Urinary bladder (tissue), 4 donors: ENCODE data around the gene NPR1. TPM values are rescaled to one million over a fixed set of nuclear protein-coding genes. Genes with fewer than 3 reads are reported as not detected.
A peak's percentile ranks its signal among the peaks of the same experiment; 100 is the strongest.
"Not testable (repeated sequence)": the region's sequence is repeated elsewhere in the genome, so short reads cannot be mapped to it uniquely, and the experiment has no call there.

ENCODE experiments used
- DNase-seq: peaks from one replicate; pipeline ENCODE4 v3.0.0-alpha.2; 2015; ENCODE audit errors: extremely low spot score
- H3K27ac ChIP-seq: one replicate; pipeline ENCODE4 v1.5.1; 2013; ENCODE audit warnings: low read depth, mild to moderate bottlenecking, moderate library complexity
- H3K36me3 ChIP-seq: one replicate; pipeline ENCODE4 v1.6.1; 2013; ENCODE audit warnings: mild to moderate bottlenecking, moderate library complexity; ENCODE audit not compliant: insufficient read depth
- H3K4me1 ChIP-seq: one replicate; pipeline ENCODE4 v1.6.1; 2013; ENCODE audit warnings: mild to moderate bottlenecking, moderate library complexity; ENCODE audit not compliant: insufficient read depth
- H3K4me3 ChIP-seq: one replicate; pipeline ENCODE4 v1.5.1; 2013; ENCODE audit warnings: low read depth, low read length
- WGBS: extraction: QIAGEN DNeasy Blood & Tissue Kit; methylation state at CpG from one replicate; pipeline ENCODE4 v1.1.7; 2013; 5-methylcytosine and 5-hydroxymethylcytosine counted together
- polyA plus RNA-seq: library from polyadenylated mRNA; stranded (reverse); fragments of 200-250 nt; gene quantifications from one replicate; pipeline ENCODE4 v1.2.3, GENCODE V29; 2013
- total RNA-seq: library from RNA; depleted of rRNA; stranded (reverse); fragments of >200 nt; gene quantifications from one replicate; pipeline ENCODE4 v1.2.3, GENCODE V29; 2014
- donor health status: healthy with polysubstance abuse.
- donor health status: healthy.

Gene NPR1
- 9.5 TPM for total RNA-seq
- 31.6 TPM for polyA plus RNA-seq

- no peak for DNase-seq
- H3K4me1 ChIP-seq, result no peaks in the 10 kb centered on the region
- peak within 1 kb of the TSS; percentile 58 for H3K4me3 ChIP-seq
- no peaks in the 10 kb centered on the region for H3K36me3 ChIP-seq
- H3K27ac ChIP-seq, result peak within 1 kb of the TSS; percentile 41
- under 1% methylated on average over 78 of the region's 78 CpGs for WGBS
Observed at GRCh38 chr1:153678519-153679336, at the start of gene NPR1. Gene NPR1, plus strand, starts transcription at chr1:153678688. Its CDS starts 421 bp downstream, at chr1:153679109.

GRCh38 chr1:153629343-153629665, 49.2 kb upstream of the NPR1 start:
- Histone ChIP-seq H3K36me3 (no peaks in the 10 kb centered on the region), H3K27ac (no peak overlapping the region), H3K4me1 (peaks cover 2% of the 10 kb centered on the region), H3K4me3 (no peak overlapping the region)
- 73% methylated on average over 5 of the region's 5 CpGs for WGBS
- no peak for DNase-seq

GRCh38 chr1:153629971-153630370, 48.5 kb upstream of the NPR1 start:
- Histone ChIP-seq H3K4me3 (no peak overlapping the region), H3K4me1 (peaks cover 2% of the 10 kb centered on the region), H3K27ac (no peak overlapping the region), H3K36me3 (no peaks in the 10 kb centered on the region)
- WGBS, result 75% methylated on average over 1 of the region's 1 CpG
- DNase-seq, result no peak

- Histone ChIP-seq H3K4me3 (no peak overlapping the region), H3K4me1 (peaks cover 2% of the 10 kb centered on the region), H3K36me3 (no peaks in the 10 kb centered on the region), H3K27ac (no peak overlapping the region)
- 79% methylated on average over 7 of the region's 7 CpGs for whole genome bisulfite sequencing
- DNase-seq, result no peak
Observed at GRCh38 chr1:153630384-153630783, 48.1 kb upstream of the NPR1 start.

- H3K27ac ChIP-seq, result no peak overlapping the region
Observed at GRCh38 chr1:153631047-153632022, 47.2 kb upstream of the NPR1 start.

GRCh38 chr1:153633161-153633753, 45.2 kb upstream of the NPR1 start:
- H3K4me3 ChIP-seq, result peak overlapping the region; percentile 7
- no peaks in the 10 kb centered on the region for H3K4me1 ChIP-seq
- DNase-seq, result no peak
- WGBS, result 38% methylated on average over 18 of the region's 18 CpGs
- peak overlapping the region; percentile 89 for H3K27ac ChIP-seq
- H3K36me3 ChIP-seq, result no peaks in the 10 kb centered on the region

More at GRCh38 chr1:153631047-153632022, 47.2 kb upstream of the NPR1 start:
- Histone ChIP-seq H3K4me1 (no peaks in the 10 kb centered on the region), H3K36me3 (no peaks in the 10 kb centered on the region), H3K4me3 (no peak overlapping the region)
- 76% methylated on average over 10 of the region's 10 CpGs for WGBS
- no peak for DNase-seq

GRCh38 chr1:153633754-153634665, 44.5 kb upstream of the NPR1 start, which contains the start of gene CHTOP:
Gene CHTOP, plus strand, starts transcription at chr1:153634066. Its CDS starts 2,523 bp downstream, at chr1:153636589.
- DNase-seq, result peak; percentile 96
- H3K36me3 ChIP-seq, result no peaks in the 10 kb centered on the region
- WGBS, result 2% methylated on average over 65 of the region's 65 CpGs
- no peaks in the 10 kb centered on the region for H3K4me1 ChIP-seq
- peak within 1 kb of the TSS; percentile 99 for H3K27ac ChIP-seq
- peak within 1 kb of the TSS; percentile 71 for H3K4me3 ChIP-seq

- no peak overlapping the region for H3K4me3 ChIP-seq
- H3K36me3 ChIP-seq, result peaks cover 6% of the 10 kb centered on the region
- 86% methylated on average over 7 of the region's 7 CpGs for WGBS
- DNase-seq, result no peak
- no peak overlapping the region for H3K27ac ChIP-seq
- no peaks in the 10 kb centered on the region for H3K4me1 ChIP-seq
Observed at GRCh38 chr1:153635872-153636271, 42.6 kb upstream of the NPR1 start.

- H3K27ac ChIP-seq, result no peak overlapping the region
- no peak for DNase-seq
- no peaks in the 10 kb centered on the region for H3K4me1 ChIP-seq
- H3K36me3 ChIP-seq, result peaks cover 6% of the 10 kb centered on the region
- WGBS, result 92% methylated on average over 9 of the region's 9 CpGs
- no peak overlapping the region for H3K4me3 ChIP-seq
Observed at GRCh38 chr1:153636312-153636711, 42.2 kb upstream of the NPR1 start.

- Histone ChIP-seq H3K4me3 (no peak overlapping the region), H3K4me1 (no peaks in the 10 kb centered on the region), H3K36me3 (peaks cover 6% of the 10 kb centered on the region), H3K27ac (no peak overlapping the region)
- no peak for DNase-seq
- WGBS, result 70% methylated on average over 6 of the region's 6 CpGs
Observed at GRCh38 chr1:153638261-153638660, 40.2 kb upstream of the NPR1 start.

GRCh38 chr1:153639280-153639679, 39.2 kb upstream of the NPR1 start:
- peaks cover 6% of the 10 kb centered on the region for H3K36me3 ChIP-seq
- DNase-seq, result no peak
- no peak overlapping the region for H3K27ac ChIP-seq
- no peak overlapping the region for H3K4me3 ChIP-seq
- H3K4me1 ChIP-seq, result no peaks in the 10 kb centered on the region
- 69% methylated on average over 3 of the region's 3 CpGs for WGBS

GRCh38 chr1:153640213-153640612, 38.3 kb upstream of the NPR1 start:
- 93% methylated on average over 5 of the region's 5 CpGs for WGBS
- H3K27ac ChIP-seq, DNase-seq, H3K4me1 ChIP-seq, H3K4me3 ChIP-seq: not testable (repeated sequence)
- H3K36me3 ChIP-seq, result peaks cover 11% of the 10 kb centered on the region
